HepG2 (cell line): Measurements from ENCODE around the gene CNEP1R1. TPM values are rescaled to one million over a fixed set of nuclear protein-coding genes. Genes with fewer than 3 reads are reported as not detected.
A peak's percentile ranks its signal among the peaks of the same experiment; 100 is the strongest.

ENCODE experiments used
- ARNTL ChIP-seq: sonication (generic); formaldehyde crosslinking; IDR thresholded peaks from 2 replicates; pipeline ENCODE4 v1.4.0; 2020; ENCODE audit warnings: mild to moderate bottlenecking, missing genetic modification reagents
- CBFB ChIP-seq: sonication (generic); formaldehyde crosslinking; IDR thresholded peaks from 2 replicates; pipeline ENCODE4 v1.4.0; 2020; ENCODE audit warnings: missing genetic modification reagents
- CHCHD3 ChIP-seq: sonication (generic); formaldehyde crosslinking; IDR thresholded peaks from 2 replicates; pipeline ENCODE4 v1.8.0; 2022; ENCODE audit warnings: mild to moderate bottlenecking, missing genetic modification reagents, moderate library complexity
- ETV6 ChIP-seq: sonication (generic); formaldehyde crosslinking; conservative IDR thresholded peaks from 2 replicates; pipeline ENCODE4 v1.4.0; 2020; ENCODE audit warnings: missing genetic modification reagents
- HDAC6 ChIP-seq: fragments of 200-600 bp; sonication (generic); IDR thresholded peaks from 2 replicates; pipeline ENCODE4 v1.7.0; 2017; ENCODE audit warnings: mild to moderate bottlenecking, antibody characterized with exemption, low read length, low read depth
- HNRNPH1 ChIP-seq: fragments of 200-400 bp; formaldehyde crosslinking; optimal IDR thresholded peaks from 2 replicates; pipeline ENCODE3; 2017; ENCODE audit warnings: mild to moderate bottlenecking, low read depth, low read length
- NFE2 ChIP-seq: sonication (generic); formaldehyde crosslinking; IDR thresholded peaks from 2 replicates; pipeline ENCODE4 v1.4.0; 2020; ENCODE audit warnings: missing genetic modification reagents
- SP2 ChIP-seq: sonication (generic); formaldehyde crosslinking; IDR thresholded peaks from 2 replicates; pipeline ENCODE4 v1.5.1; 2020; ENCODE audit warnings: mild to moderate bottlenecking, missing genetic modification reagents
- STAT5B ChIP-seq: sonication (generic); formaldehyde crosslinking; IDR thresholded peaks from 2 replicates; pipeline ENCODE4 v1.4.0; 2020; ENCODE audit warnings: missing genetic modification reagents
- SYNCRIP ChIP-seq: fragments of 200-400 bp; formaldehyde crosslinking; IDR thresholded peaks from 2 replicates; pipeline ENCODE4 v1.6.1; 2018; ENCODE audit warnings: mild to moderate bottlenecking, low read depth, low read length; ENCODE audit not compliant: insufficient read depth
- TRIM24 ChIP-seq: sonication (generic); formaldehyde crosslinking; IDR thresholded peaks from 2 replicates; pipeline ENCODE4 v1.8.0; 2022; ENCODE audit warnings: mild to moderate bottlenecking, missing genetic modification reagents
- ZFP41 ChIP-seq: sonication (generic); formaldehyde crosslinking; IDR thresholded peaks from 2 replicates; pipeline ENCODE4 v1.4.0; 2020; ENCODE audit warnings: mild to moderate bottlenecking, missing genetic modification reagents, borderline replicate concordance
- ZNF225 ChIP-seq: sonication (generic); formaldehyde crosslinking; IDR thresholded peaks from 2 replicates; pipeline ENCODE4 v1.4.0; 2020; ENCODE audit warnings: mild to moderate bottlenecking, missing genetic modification reagents
- ZNF234 ChIP-seq: sonication (generic); formaldehyde crosslinking; conservative IDR thresholded peaks from 2 replicates; pipeline ENCODE4 v1.5.1; 2020; ENCODE audit warnings: mild to moderate bottlenecking, missing genetic modification reagents
- ZNF264 ChIP-seq: sonication (generic); formaldehyde crosslinking; IDR thresholded peaks from 2 replicates; pipeline ENCODE4 v1.4.0; 2020; ENCODE audit warnings: missing genetic modification reagents
- ZNF30 ChIP-seq: sonication (generic); formaldehyde crosslinking; IDR thresholded peaks from 2 replicates; pipeline ENCODE4 v1.5.0; 2020; ENCODE audit warnings: mild to moderate bottlenecking, missing genetic modification reagents
- ZNF746 ChIP-seq: sonication (generic); formaldehyde crosslinking; IDR thresholded peaks from 2 replicates; pipeline ENCODE4 v1.8.0; 2022; ENCODE audit warnings: mild to moderate bottlenecking, missing genetic modification reagents
- ZNF792 ChIP-seq: IDR thresholded peaks from 2 replicates; pipeline ENCODE4 v1.6.1; 2016
- ZNF83 ChIP-seq: sonication (generic); formaldehyde crosslinking; IDR thresholded peaks from 2 replicates; pipeline ENCODE4 v1.4.0; 2020; ENCODE audit warnings: missing genetic modification reagents, mild to moderate bottlenecking, borderline replicate concordance
- polyA plus RNA-seq, 8 experiments: library from polyadenylated mRNA; depleted of rRNA in 3 of 8; stranded (reverse) in 7 of 8; unstranded in 1 of 8; fragments of >200 nt; fragmentation: Illumina TruSeq in 4 of 8; extraction: Trizol in 4 of 8; gene quantifications; 2 replicates each; pipeline versions ENCODE4 v1.2.1 to v1.2.3, GENCODE V29; 2011 to 2016; ENCODE audit warnings: low read depth in 4 of 8, missing spikeins in 1 of 8, mixed read lengths in 1 of 8; ENCODE audit not compliant: insufficient read depth in 1 of 8
- total RNA-seq, 5 experiments: library from RNA; depleted of rRNA; stranded (reverse); fragments of >200 nt; fragmentation: Illumina TruSeq; extraction: Trizol; gene quantifications; 2 replicates each; pipeline ENCODE4 v1.2.3, GENCODE V29; 2016; ENCODE audit warnings: low read depth in 1 of 5
- TF ChIP-seq, protein P1 (sequence below): IDR thresholded peaks from 2 replicates; pipeline ENCODE4 v1.6.1; 2016; ENCODE audit warnings: mild to moderate bottlenecking, missing biosample characterization, missing genetic modification reagents
- TF ChIP-seq, protein P2 (sequence below): sonication (generic); formaldehyde crosslinking; IDR thresholded peaks from 2 replicates; pipeline ENCODE4 v1.9.0; 2022; ENCODE audit warnings: low read depth, missing genetic modification reagents
- TF ChIP-seq, protein P3 (sequence below): sonication (generic); formaldehyde crosslinking; IDR thresholded peaks from 2 replicates; pipeline ENCODE4 v1.5.1; 2020; ENCODE audit warnings: mild to moderate bottlenecking, missing genetic modification reagents
- TF ChIP-seq, protein P4 (sequence below): sonication (generic); formaldehyde crosslinking; conservative IDR thresholded peaks from 2 replicates; pipeline ENCODE4 v1.4.0; 2020; ENCODE audit warnings: missing genetic modification reagents
- TF ChIP-seq, protein P5 (sequence below): sonication (generic); formaldehyde crosslinking; IDR thresholded peaks from 2 replicates; pipeline ENCODE4 v1.4.0; 2020; ENCODE audit warnings: mild to moderate bottlenecking, missing genetic modification reagents

The CNEP1R1 gene
- total and polyA plus RNA-seq, 2 of the 13 experiments (the other 11 are each of a cell fraction or from before 2014, with no cell fraction given) = 23.6 to 26.8 TPM

DNA sequence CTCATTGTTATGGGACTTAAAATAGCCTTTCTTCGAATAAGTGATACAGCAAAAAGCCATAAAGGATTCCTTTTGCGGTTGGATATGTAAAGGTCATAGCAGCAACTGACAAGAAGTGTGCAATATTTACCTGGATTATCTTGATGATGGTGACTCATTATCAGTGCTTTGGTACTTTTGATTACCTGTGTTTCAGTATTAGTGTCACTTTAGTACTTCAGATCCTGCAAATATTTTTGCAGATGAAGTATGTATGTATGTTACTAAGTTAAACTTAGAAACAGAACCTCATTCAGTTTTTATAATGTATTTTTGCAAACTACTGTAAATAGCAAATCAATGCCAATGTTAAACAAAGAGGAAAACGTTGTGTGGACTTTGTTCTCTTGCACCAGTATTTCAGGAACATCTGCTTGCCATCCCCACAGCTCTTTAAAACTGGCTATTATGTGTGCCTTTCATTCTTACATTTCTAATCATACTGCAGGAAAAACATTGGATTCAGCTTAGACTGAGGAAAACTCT lies 10.5 kb downstream of the CNEP1R1 start (continued):
- TF ChIP-seq, protein P1, sequence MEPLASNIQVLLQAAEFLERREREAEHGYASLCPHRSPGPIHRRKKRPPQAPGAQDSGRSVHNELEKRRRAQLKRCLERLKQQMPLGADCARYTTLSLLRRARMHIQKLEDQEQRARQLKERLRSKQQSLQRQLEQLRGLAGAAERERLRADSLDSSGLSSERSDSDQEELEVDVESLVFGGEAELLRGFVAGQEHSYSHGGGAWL = no peak
- TF ChIP-seq, protein P2, sequence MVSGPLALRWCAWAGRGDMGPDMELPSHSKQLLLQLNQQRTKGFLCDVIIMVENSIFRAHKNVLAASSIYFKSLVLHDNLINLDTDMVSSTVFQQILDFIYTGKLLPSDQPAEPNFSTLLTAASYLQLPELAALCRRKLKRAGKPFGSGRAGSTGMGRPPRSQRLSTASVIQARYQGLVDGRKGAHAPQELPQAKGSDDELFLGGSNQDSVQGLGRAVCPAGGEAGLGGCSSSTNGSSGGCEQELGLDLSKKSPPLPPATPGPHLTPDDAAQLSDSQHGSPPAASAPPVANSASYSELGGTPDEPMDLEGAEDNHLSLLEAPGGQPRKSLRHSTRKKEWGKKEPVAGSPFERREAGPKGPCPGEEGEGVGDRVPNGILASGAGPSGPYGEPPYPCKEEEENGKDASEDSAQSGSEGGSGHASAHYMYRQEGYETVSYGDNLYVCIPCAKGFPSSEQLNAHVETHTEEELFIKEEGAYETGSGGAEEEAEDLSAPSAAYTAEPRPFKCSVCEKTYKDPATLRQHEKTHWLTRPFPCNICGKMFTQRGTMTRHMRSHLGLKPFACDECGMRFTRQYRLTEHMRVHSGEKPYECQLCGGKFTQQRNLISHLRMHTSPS (CRISPR knock-in tag) = no peak
- TF ChIP-seq ZNF225 (CRISPR knock-in tag) (no peak), ZNF746 (no peak), ZNF30 (no peak), NFE2 (CRISPR knock-in tag) (0 out of 2 replicates have a peak, but pooled peaks have one; percentile 24), ZNF83 (CRISPR knock-in tag) (no peak), SYNCRIP (no peak), TRIM24 (no peak), ETV6 (no peak), CHCHD3 (no peak), ZNF264 (CRISPR knock-in tag) (peak; percentile 86), ZFP41 (CRISPR knock-in tag) (no peak), HDAC6 (no peak), SP2 (no peak), STAT5B (CRISPR knock-in tag) (no peak), ARNTL (CRISPR knock-in tag) (peak; percentile 31; the same call in 1 of the 2 replicates), CBFB (CRISPR knock-in tag) (peak; percentile 95), ZNF792 (no peak), ZNF234 (CRISPR knock-in tag) (no peak), HNRNPH1 (no peak)
- TF ChIP-seq, protein P3, sequence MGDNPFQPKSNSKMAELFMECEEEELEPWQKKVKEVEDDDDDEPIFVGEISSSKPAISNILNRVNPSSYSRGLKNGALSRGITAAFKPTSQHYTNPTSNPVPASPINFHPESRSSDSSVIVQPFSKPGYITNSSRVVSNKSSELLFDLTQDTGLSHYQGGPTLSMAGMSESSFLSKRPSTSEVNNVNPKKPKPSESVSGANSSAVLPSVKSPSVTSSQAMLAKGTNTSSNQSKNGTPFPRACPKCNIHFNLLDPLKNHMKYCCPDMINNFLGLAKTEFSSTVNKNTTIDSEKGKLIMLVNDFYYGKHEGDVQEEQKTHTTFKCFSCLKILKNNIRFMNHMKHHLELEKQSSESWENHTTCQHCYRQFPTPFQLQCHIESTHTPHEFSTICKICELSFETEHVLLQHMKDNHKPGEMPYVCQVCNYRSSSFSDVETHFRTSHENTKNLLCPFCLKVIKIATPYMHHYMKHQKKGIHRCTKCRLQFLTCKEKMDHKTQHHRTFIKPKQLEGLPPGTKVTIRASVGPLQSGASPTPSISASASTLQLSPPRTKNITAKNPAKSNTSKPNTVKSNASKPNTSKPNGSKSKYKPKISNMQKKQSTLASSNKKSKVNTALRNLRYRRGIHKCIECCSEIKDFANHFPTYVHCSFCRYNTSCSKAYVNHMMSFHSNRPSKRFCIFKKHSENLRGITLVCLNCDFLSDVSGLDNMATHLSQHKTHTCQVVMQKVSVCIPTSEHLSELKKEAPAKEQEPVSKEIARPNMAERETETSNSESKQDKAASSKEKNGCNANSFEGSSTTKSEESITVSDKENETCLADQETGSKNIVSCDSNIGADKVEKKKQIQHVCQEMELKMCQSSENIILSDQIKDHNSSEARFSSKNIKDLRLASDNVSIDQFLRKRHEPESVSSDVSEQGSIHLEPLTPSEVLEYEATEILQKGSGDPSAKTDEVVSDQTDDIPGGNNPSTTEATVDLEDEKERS = no peak
- TF ChIP-seq, protein P4, sequence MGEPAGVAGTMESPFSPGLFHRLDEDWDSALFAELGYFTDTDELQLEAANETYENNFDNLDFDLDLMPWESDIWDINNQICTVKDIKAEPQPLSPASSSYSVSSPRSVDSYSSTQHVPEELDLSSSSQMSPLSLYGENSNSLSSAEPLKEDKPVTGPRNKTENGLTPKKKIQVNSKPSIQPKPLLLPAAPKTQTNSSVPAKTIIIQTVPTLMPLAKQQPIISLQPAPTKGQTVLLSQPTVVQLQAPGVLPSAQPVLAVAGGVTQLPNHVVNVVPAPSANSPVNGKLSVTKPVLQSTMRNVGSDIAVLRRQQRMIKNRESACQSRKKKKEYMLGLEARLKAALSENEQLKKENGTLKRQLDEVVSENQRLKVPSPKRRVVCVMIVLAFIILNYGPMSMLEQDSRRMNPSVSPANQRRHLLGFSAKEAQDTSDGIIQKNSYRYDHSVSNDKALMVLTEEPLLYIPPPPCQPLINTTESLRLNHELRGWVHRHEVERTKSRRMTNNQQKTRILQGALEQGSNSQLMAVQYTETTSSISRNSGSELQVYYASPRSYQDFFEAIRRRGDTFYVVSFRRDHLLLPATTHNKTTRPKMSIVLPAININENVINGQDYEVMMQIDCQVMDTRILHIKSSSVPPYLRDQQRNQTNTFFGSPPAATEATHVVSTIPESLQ (CRISPR knock-in tag) = no peak
- TF ChIP-seq, protein P5, sequence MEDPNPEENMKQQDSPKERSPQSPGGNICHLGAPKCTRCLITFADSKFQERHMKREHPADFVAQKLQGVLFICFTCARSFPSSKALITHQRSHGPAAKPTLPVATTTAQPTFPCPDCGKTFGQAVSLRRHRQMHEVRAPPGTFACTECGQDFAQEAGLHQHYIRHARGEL (CRISPR knock-in tag) = no peak
